GM12892 (cell line): Measurements from ENCODE around the gene OPA3.

Source experiments
- POLR2A ChIP-seq: IDR thresholded peaks from 2 replicates; pipeline ENCODE4 v1.6.1; 2011; ENCODE audit warnings: low read depth, low read length, control low read depth
- POLR2AphosphoS5 ChIP-seq: IDR thresholded peaks from 2 replicates; pipeline ENCODE4 v1.6.1; 2011; ENCODE audit warnings: low read depth, low read length, control low read depth

GRCh38 chr19:45600340-45600885 is 15.8 kb upstream of the OPA3 start:
- TF ChIP-seq POLR2A: no peak
- TF ChIP-seq POLR2AphosphoS5: no peak
